ENCODE data around the gene PCDH9.

Gene PCDH9

GRCh38 chr13:67229481-67230403 is at the start of gene PCDH9:
PCDH9 (minus strand) TSS chr13:67230336; CDS start chr13:67228440, 1,896 bp downstream.
- DNase-seq, result no peak

- DNase-seq, result no peak
Observed at GRCh38 chr13:67278235-67278634, 48.1 kb upstream of the PCDH9 start.

- DNase-seq, result no peak
Observed at GRCh38 chr13:67277581-67277980, 47.4 kb upstream of the PCDH9 start.

GRCh38 chr13:67275351-67275960 is 45.3 kb upstream of the PCDH9 start:
- DNase-seq, result no peak

GRCh38 chr13:67273001-67273400 is 42.9 kb upstream of the PCDH9 start:
- no peak for DNase-seq

- DNase-seq, result no peak
Observed at GRCh38 chr13:67267136-67267535, 37.0 kb upstream of the PCDH9 start.

GRCh38 chr13:67259208-67259607 is 29.1 kb upstream of the PCDH9 start:
- DNase-seq, result no peak

- no peak for DNase-seq
Observed at GRCh38 chr13:67258482-67258881, 28.3 kb upstream of the PCDH9 start.

DNA sequence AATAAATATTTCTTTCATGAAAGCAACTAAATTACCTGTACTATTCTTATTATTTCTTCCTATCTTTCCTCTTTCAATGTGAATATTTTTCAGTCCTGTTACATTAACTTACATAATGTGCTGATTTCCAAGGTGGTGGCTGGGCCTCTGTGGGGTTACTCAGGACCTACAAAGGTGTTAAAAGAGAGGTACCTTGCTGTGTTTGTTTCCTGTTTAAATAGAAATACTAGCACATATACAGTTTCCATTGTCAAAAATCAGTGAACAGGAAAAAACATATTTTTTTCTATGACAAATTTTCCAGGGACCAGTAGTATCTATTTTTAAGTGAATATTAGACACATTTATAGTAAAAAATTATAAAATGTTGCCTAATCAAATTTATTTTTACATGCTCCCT is 8.7 kb upstream of the PCDH9 start:
- no peak for DNase-seq

GRCh38 chr13:67238277-67238859 is 8.2 kb upstream of the PCDH9 start:
- DNase-seq, result no peak

GRCh38 chr13:67235265-67235664 is 5.1 kb upstream of the PCDH9 start:
- DNase-seq, result no peak

DNA sequence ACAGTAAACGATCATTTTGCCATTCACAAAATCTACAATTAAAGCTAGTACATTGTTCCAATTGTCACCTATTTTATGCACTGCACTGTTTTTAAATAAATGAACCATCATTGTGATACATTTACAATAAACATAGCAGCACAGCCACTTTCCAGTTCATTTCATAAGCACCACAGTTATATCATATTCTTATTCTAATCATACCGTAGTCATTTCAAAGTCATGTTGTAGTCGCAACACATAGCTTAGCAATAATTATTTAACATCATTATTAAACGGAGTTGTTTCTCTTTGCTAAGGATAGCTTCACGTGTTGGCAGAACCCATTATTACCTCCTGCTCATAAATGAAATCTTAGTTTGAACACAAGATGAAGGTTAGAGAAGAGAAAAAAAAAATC is 2.2 kb upstream of the PCDH9 start:
- DNase-seq, result no peak

GRCh38 chr13:67231289-67232000 is 1.3 kb upstream of the PCDH9 start:
- no peak for DNase-seq

DNA sequence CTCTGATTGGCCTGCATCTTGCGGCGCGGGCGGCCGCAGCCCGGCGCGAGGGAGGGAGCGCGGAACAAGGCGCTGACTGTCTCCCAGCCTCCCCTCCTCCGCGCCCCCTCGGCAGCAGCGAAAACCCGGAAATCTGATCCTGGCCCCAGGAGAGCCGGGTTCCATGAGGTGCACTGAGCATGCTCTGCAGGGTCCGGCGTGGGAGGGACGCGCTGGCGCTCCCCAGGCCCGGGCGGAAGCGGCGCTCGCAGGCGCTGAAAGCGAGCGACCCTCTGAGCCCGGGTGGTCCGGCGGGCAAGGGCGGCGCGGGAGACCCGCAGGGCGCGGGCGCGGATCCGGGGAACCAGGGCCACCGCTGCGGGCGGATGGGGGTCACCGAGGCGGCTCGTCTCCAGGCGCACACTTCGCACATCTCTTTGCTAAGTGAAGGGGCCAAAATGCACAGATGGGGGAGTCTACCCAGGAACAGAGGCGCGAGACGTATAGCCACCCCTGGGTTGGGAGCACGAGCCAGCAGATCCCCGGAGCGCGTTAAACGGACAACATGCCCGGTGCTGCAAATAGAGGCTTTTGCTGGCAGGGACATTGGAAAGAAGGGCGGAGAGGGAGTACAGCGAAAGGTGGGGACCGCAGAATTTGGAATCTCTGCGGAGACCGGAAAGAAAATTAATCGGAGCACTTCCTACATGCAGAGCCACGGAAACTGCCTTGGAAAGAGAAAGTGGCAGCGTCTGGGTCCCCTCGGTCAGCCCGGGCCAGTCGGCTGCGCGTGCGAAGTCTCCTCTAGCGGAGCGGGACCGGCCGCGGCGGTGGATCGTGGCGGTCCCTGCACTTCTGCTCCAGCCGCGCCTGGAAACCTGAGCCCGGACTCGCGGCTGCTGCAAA is 510 bp upstream of the PCDH9 start:
- peak; percentile 72 for DNase-seq

DNA sequence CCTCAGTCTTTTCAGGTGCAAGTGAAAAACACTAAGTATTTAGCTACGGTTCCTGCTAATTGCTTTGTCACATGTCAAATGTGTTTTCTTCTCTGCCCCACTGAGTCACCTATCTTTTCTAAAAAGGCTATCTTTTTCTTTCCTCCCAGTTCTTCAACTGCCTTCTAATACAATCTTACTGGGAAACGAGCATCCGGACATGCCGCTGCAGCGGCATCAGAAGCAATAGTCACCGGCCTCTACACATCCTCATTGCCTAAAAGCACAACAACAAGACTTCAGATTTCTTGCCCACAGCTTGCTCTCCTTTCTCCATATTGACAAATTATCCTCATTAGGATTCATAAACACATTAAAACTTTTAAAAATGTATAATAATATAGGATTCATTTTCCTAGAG is 1.2 kb downstream of the PCDH9 start:
- DNase-seq, result no peak

DNA sequence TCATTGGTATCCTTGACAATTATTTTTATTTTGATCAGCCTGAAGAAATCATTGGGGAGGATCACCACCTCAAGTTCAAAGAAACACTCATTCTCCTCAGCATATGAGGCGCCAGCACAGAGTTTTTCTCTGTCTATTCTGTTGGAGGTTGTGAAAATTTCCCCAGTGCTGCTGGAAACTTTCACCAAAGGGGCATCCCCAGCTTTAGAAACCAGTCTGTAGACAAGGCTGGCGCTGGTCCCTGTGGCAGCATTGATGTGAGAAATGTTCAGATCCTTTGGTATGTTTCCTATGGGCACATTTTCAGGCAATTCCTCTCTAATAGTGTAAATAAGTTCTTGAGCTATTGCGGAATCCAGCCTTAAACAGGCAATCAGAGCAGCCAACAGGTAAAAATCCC is 2.1 kb downstream of the PCDH9 start:
- no peak for DNase-seq

GRCh38 chr13:67227131-67227983 is 2.8 kb downstream of the PCDH9 start:
- DNase-seq, result no peak

DNA sequence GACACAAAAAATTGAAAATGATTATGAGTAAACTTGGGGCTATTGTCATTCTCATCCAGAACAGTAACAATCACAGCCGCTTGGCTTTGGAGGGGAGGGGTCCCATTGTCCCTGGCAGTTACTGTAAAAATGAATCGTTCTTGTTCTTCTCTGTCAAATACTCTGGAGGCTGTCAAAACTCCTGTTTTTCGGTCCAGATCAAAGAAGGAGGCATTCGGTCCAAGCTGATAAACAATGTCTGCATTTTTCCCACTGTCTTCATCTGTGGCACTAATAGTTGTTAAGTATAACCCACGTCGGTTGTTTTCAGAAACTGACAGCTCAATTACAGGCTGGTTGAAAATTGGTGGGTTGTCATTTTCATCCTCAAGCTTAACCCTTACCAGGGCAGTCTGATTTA is 3.4 kb downstream of the PCDH9 start:
- no peak for DNase-seq

- no peak for DNase-seq
Observed at GRCh38 chr13:67225252-67226159, 4.6 kb downstream of the PCDH9 start.
